Activated naive CD8-positive, alpha-beta T cell (primary cell): ENCODE measurements around the gene NEMP1.
"Not testable (repeated sequence)": the region's sequence is repeated elsewhere in the genome, so short reads cannot be mapped to it uniquely, and the experiment has no call there.

ENCODE experiments used
- H3K27ac Mint-ChIP-seq: one replicate; pipeline ENCODE4 v1.8.0; 2021; ENCODE audit warnings: mixed read lengths
- H3K27me3 Mint-ChIP-seq: one replicate; pipeline ENCODE4 v1.8.0; 2021; ENCODE audit warnings: mixed read lengths
- H3K36me3 Mint-ChIP-seq: one replicate; pipeline ENCODE4 v1.8.0; 2021; ENCODE audit warnings: mixed read lengths
- H3K4me1 Mint-ChIP-seq: one replicate; pipeline ENCODE4 v1.8.0; 2021; ENCODE audit warnings: low read depth, mixed read lengths
- H3K4me3 Mint-ChIP-seq: one replicate; pipeline ENCODE4 v1.8.0; 2021; ENCODE audit warnings: mild to moderate bottlenecking, mixed read lengths
- H3K9me3 Mint-ChIP-seq: one replicate; pipeline ENCODE4 v1.8.0; 2021; ENCODE audit warnings: low read depth, mixed read lengths

NEMP1 gene

GRCh38 chr12:57057067-57057751, 21.4 kb downstream of the NEMP1 start:
- no peak overlapping the region for H3K4me3 Mint-ChIP-seq
- H3K4me1 Mint-ChIP-seq = peaks cover 14% of the 10 kb centered on the region
- peak overlapping the region; percentile 18 for H3K27ac Mint-ChIP-seq
- no peaks in the 10 kb centered on the region for H3K9me3 Mint-ChIP-seq
- peaks cover 10% of the 10 kb centered on the region for H3K36me3 Mint-ChIP-seq
- no peaks in the 10 kb centered on the region for H3K27me3 Mint-ChIP-seq

DNA sequence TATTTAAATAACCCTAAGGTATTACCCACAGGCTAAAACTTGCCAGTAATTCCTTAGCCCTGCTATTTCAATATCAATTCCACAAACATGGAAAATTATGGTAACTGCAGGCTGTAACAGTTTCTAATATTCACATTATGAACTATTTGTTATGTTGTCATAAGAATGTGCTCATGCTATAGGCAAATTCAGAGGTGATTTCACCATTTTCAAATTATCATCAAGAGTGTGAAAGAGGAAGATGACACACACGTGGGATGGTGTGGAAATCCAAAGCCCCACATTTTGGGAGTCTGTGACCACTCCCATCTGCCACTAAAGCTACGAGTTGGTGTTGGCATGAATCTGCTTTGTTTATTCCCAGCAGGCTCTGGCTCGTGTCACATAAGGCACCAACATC, 22.8 kb downstream of the NEMP1 start:
- Mint-ChIP-seq H3K9me3 (no peaks in the 10 kb centered on the region), H3K4me3 (no peak overlapping the region), H3K27me3 (no peaks in the 10 kb centered on the region), H3K36me3 (peaks cover 9% of the 10 kb centered on the region), H3K4me1 (peaks cover 8% of the 10 kb centered on the region), H3K27ac (peak overlapping the region; percentile 0)

- H3K4me1 Mint-ChIP-seq, H3K9me3 Mint-ChIP-seq, H3K36me3 Mint-ChIP-seq, H3K4me3 Mint-ChIP-seq, H3K27ac Mint-ChIP-seq, H3K27me3 Mint-ChIP-seq: not testable (repeated sequence)
These were observed 24.7 kb downstream of the NEMP1 start for GRCh38 chr12:57053901-57054300.

DNA sequence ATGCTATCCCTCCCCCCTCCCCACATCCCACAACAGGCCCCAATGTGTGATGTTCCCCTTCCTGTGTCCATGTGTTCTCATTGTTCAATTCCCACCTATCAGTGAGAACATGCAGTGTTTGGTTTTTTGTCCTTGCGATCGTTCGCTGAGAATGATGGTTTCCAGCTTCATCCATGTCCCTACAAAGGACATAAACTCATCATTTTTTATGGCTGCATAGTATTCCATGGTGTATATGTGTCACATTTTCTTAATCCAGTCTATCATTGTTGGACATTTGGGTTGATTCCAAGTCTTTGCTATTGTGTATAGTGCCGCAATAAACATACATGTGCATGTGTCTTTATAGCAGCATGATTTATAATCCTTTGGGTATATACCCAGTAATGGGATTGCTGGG, 25.4 kb downstream of the NEMP1 start:
- H3K27ac Mint-ChIP-seq, H3K36me3 Mint-ChIP-seq, H3K4me1 Mint-ChIP-seq, H3K27me3 Mint-ChIP-seq, H3K4me3 Mint-ChIP-seq, H3K9me3 Mint-ChIP-seq: not testable (repeated sequence)

DNA sequence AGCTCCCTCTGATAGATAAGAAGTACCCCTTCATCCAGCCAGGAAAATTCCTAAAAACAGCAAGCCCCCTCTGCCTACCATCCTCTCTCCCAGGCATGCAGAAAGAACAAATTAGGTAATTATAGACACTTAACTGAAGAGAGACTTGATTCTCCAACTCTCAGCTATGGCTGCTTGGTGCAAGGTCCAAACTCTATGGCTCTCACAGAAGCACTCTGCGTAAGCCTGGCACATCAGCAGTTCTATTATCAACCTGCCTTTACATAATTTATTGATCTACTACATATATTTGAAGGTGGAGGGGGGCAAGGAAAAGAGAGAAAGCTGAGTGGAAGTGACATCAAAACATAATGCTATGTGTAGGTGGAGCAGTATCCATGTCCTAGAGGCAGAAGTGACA, 27.6 kb downstream of the NEMP1 start:
- H3K4me1 Mint-ChIP-seq = peaks cover 26% of the 10 kb centered on the region
- H3K27me3 Mint-ChIP-seq = no peaks in the 10 kb centered on the region
- no peaks in the 10 kb centered on the region for H3K36me3 Mint-ChIP-seq
- no peak overlapping the region for H3K4me3 Mint-ChIP-seq
- H3K27ac Mint-ChIP-seq = no peak overlapping the region
- H3K9me3 Mint-ChIP-seq = no peaks in the 10 kb centered on the region

DNA sequence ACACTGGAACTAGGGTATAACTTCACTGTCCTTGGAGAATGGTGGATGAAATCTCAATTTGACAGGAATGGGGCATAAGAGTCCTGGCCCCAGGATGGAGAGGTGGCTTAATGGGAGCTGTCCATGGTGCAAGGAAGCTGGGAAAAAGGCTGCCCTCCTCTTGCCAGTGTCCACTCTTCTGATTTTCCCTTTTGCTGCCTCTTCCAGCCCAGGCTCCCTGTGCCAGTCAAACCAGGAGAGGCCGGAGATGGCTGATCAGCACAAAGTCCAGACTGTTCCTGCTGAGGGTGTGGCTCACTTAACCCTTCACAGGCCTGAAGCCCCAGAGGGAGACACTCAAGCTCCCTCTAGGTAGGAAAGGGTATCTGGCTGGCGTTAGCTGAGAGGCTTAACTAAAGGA, 28.7 kb downstream of the NEMP1 start, which contains the start of gene MYO1A:
TSS of gene MYO1A (minus strand) at position 240 of the 400 bp plus-strand sequence. CDS start 1,806 bp downstream, outside the sequence.
- H3K4me1 Mint-ChIP-seq = peaks cover 29% of the 10 kb centered on the region

GRCh38 chr12:57049119-57049446, 29.5 kb downstream of the NEMP1 start:
- Mint-ChIP-seq H3K27ac (no peak overlapping the region), H3K36me3 (no peaks in the 10 kb centered on the region), H3K9me3 (no peaks in the 10 kb centered on the region), H3K4me1 (peaks cover 29% of the 10 kb centered on the region), H3K27me3 (no peaks in the 10 kb centered on the region), H3K4me3 (no peak overlapping the region)

More for the DNA sequence above, 28.7 kb downstream of the NEMP1 start, which contains the start of gene MYO1A:
- Mint-ChIP-seq H3K27me3 (no peaks in the 10 kb centered on the region), H3K36me3 (no peaks in the 10 kb centered on the region), H3K4me3 (no peak within 1 kb of the TSS), H3K27ac (no peak within 1 kb of the TSS), H3K9me3 (no peaks in the 10 kb centered on the region)

GRCh38 chr12:57048423-57049118, 30.0 kb downstream of the NEMP1 start:
- H3K4me1 Mint-ChIP-seq = peaks cover 29% of the 10 kb centered on the region
- no peak overlapping the region for H3K4me3 Mint-ChIP-seq
- H3K27me3 Mint-ChIP-seq = no peaks in the 10 kb centered on the region
- no peaks in the 10 kb centered on the region for H3K9me3 Mint-ChIP-seq
- H3K27ac Mint-ChIP-seq = no peak overlapping the region
- no peaks in the 10 kb centered on the region for H3K36me3 Mint-ChIP-seq

DNA sequence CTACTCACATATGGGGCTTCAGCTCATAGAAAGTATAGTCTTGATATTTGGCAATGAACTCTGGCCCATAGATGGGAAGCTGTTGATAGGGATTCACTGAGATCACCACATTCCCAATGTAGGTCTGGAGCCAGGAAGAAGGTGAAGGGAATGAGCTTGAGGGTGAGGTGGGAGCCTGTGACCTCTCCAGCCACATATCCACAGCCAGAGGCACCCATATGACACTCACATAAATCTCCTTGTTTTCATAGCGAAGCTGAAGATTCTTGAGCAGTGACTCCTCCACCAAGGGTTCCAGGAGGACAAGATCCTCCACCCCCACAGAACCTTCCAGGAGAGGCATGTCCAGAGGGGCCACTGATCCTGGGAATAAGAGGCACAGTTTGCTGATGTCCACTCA, 30.6 kb downstream of the NEMP1 start:
- no peaks in the 10 kb centered on the region for H3K27me3 Mint-ChIP-seq

GRCh38 chr12:57046947-57047890, 31.4 kb downstream of the NEMP1 start:
- H3K4me3 Mint-ChIP-seq = peak overlapping the region; percentile 42
- H3K27ac Mint-ChIP-seq = peak overlapping the region; percentile 43
- peaks cover 29% of the 10 kb centered on the region for H3K4me1 Mint-ChIP-seq

More for the DNA sequence above, 30.6 kb downstream of the NEMP1 start:
- H3K9me3 Mint-ChIP-seq = no peaks in the 10 kb centered on the region
- peak overlapping the region; percentile 43 for H3K27ac Mint-ChIP-seq
- H3K36me3 Mint-ChIP-seq = no peaks in the 10 kb centered on the region
- H3K4me1 Mint-ChIP-seq = peaks cover 29% of the 10 kb centered on the region
- H3K4me3 Mint-ChIP-seq = no peak overlapping the region

DNA sequence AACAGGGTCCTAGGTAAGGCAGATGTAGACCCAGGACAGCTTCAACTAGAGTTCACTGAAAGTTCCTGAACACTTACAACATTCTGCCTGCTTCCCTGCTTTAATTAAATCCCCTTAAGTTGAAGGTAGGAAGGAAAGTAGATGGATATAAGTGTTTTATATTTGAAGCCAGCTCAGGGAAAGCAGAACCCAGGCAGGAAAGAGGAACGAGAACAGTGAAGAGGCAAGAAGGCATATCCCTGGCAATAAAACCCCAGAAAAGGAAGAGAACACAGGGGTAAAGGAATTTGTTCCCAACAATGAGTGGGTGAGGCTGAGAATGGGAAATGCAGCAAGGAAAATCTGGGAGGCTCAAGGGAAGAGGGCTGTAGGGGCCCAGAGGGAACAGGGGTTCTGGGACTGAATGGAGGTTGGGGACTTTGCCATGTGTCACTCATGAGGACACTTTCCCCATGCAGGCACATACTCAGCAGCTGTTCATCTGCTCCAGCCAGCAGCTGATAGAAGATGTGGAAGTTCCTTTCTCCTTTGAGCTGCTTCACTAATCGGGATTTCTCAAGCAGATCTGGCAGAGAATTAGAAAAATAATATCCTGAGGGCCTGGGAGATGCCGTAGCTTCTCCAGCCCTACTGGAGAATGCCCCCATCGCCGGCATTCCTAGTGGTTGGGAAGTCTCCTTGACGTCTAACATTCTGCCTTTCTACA, 32.4 kb downstream of the NEMP1 start:
- Mint-ChIP-seq H3K4me1 (peaks cover 29% of the 10 kb centered on the region), H3K36me3 (no peaks in the 10 kb centered on the region), H3K27ac (no peak overlapping the region), H3K27me3 (no peaks in the 10 kb centered on the region), H3K9me3 (no peaks in the 10 kb centered on the region), H3K4me3 (no peak overlapping the region)

More at GRCh38 chr12:57046947-57047890, 31.4 kb downstream of the NEMP1 start:
- no peaks in the 10 kb centered on the region for H3K27me3 Mint-ChIP-seq
- no peaks in the 10 kb centered on the region for H3K9me3 Mint-ChIP-seq
- H3K36me3 Mint-ChIP-seq = no peaks in the 10 kb centered on the region

GRCh38 chr12:57044889-57045288, 33.7 kb downstream of the NEMP1 start:
- peaks cover 29% of the 10 kb centered on the region for H3K4me1 Mint-ChIP-seq
- H3K36me3 Mint-ChIP-seq = no peaks in the 10 kb centered on the region
- H3K9me3 Mint-ChIP-seq = no peaks in the 10 kb centered on the region
- H3K27me3 Mint-ChIP-seq = no peaks in the 10 kb centered on the region
- no peak overlapping the region for H3K4me3 Mint-ChIP-seq
- H3K27ac Mint-ChIP-seq = no peak overlapping the region

- Mint-ChIP-seq H3K27me3 (no peaks in the 10 kb centered on the region), H3K4me1 (peaks cover 29% of the 10 kb centered on the region), H3K4me3 (no peak overlapping the region), H3K27ac (no peak overlapping the region), H3K36me3 (no peaks in the 10 kb centered on the region), H3K9me3 (no peaks in the 10 kb centered on the region)
These were observed 34.1 kb downstream of the NEMP1 start for GRCh38 chr12:57044468-57044867.

DNA sequence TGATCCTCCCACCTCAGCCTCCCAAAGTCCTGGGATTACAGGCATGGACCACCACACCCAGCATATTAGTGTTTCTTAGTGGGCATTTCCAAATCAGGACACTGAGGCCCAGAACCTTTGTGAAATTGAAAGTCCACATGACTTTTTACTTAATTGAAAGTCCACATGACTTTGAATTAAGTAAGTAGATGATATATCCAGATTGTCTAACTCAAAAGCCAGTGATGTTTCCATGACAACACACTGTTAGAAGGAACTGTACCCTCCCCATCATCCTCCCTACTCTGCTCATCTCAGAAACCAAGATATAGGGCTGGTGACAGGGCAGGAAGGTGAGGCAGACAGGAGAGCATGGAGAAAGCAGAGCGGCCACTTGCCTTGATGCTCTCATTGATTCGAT, 35.9 kb downstream of the NEMP1 start:
- H3K4me3 Mint-ChIP-seq = no peak overlapping the region
- H3K27ac Mint-ChIP-seq = no peak overlapping the region
- no peaks in the 10 kb centered on the region for H3K9me3 Mint-ChIP-seq
- no peaks in the 10 kb centered on the region for H3K36me3 Mint-ChIP-seq
- no peaks in the 10 kb centered on the region for H3K27me3 Mint-ChIP-seq
- peaks cover 22% of the 10 kb centered on the region for H3K4me1 Mint-ChIP-seq
